Activated T-cell treated with anti-CD3 and anti-CD28 coated beads, Interleukin-2, amount 50 U/mL, for 1 hour (primary cell): ENCODE measurements around the gene PSMD2.

ENCODE experiments used
- DNase-seq: peaks from one replicate; pipeline ENCODE4 v3.0.0-alpha.2; 2020

Gene PSMD2

DNA sequence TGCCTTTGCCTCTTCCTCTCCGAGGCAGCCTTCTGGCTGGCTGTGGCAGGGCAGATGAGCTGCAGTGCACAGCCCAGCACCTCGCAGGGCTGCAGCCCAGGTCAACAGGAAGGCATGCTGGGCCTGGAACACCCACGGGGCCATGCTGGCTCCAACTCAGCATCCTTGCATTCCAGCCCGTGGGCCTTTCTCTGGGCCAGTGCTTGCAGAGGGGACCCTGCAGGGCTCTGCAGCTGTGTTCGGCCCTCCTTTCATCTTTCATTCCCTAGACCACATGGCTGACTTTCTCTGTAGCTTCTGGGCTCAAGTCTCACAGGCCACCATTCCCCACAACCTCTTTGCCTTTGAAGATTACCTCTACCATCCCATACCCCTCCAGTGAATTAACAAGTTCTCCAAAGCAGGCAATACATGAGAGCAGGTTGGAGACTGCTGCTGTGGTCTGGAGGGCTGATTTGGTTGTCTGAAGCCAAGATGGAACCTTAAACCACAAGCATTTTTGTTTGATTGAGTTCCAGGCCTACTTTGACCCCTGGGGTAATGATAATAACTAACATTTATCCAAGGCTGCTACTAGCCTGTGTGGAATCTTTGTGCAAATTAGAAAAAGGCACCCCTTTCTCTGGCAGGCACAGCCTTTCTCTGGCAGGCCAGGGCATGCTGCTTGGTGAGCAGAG, 44.3 kb downstream of the PSMD2 start:
- DNase-seq: no peak

DNA sequence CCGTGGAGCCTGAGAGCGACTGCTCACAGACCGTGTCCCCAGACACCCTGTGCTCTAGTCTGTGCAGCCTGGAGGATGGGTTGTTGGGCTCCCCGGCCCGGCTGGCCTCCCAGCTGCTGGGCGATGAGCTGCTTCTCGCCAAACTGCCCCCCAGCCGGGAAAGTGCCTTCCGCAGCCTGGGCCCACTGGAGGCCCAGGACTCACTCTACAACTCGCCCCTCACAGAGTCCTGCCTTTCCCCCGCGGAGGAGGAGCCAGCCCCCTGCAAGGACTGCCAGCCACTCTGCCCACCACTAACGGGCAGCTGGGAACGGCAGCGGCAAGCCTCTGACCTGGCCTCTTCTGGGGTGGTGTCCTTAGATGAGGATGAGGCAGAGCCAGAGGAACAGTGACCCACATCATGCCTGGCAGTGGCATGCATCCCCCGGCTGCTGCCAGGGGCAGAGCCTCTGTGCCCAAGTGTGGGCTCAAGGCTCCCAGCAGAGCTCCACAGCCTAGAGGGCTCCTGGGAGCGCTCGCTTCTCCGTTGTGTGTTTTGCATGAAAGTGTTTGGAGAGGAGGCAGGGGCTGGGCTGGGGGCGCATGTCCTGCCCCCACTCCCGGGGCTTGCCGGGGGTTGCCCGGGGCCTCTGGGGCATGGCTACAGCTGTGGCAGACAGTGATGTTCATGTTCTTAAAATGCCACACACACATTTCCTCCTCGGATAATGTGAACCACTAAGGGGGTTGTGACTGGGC, 45.7 kb downstream of the PSMD2 start:
- no peak for DNase-seq

DNA sequence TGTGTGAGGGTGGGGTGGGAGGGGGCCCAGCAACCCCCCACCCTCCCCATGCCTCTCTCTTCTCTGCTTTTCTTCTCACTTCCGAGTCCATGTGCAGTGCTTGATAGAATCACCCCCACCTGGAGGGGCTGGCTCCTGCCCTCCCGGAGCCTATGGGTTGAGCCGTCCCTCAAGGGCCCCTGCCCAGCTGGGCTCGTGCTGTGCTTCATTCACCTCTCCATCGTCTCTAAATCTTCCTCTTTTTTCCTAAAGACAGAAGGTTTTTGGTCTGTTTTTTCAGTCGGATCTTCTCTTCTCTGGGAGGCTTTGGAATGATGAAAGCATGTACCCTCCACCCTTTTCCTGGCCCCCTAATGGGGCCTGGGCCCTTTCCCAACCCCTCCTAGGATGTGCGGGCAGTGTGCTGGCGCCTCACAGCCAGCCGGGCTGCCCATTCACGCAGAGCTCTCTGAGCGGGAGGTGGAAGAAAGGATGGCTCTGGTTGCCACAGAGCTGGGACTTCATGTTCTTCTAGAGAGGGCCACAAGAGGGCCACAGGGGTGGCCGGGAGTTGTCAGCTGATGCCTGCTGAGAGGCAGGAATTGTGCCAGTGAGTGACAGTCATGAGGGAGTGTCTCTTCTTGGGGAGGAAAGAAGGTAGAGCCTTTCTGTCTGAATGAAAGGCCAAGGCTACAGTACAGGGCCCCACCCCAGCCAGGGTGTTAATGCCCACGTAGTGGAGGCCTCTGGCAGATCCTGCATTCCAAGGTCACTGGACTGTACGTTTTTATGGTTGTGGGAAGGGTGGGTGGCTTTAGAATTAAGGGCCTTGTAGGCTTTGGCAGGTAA, 46.5 kb downstream of the PSMD2 start:
- no peak for DNase-seq

GRCh38 chr3:184346480-184347190, 47.6 kb downstream of the PSMD2 start:
- DNase-seq: no peak

DNA sequence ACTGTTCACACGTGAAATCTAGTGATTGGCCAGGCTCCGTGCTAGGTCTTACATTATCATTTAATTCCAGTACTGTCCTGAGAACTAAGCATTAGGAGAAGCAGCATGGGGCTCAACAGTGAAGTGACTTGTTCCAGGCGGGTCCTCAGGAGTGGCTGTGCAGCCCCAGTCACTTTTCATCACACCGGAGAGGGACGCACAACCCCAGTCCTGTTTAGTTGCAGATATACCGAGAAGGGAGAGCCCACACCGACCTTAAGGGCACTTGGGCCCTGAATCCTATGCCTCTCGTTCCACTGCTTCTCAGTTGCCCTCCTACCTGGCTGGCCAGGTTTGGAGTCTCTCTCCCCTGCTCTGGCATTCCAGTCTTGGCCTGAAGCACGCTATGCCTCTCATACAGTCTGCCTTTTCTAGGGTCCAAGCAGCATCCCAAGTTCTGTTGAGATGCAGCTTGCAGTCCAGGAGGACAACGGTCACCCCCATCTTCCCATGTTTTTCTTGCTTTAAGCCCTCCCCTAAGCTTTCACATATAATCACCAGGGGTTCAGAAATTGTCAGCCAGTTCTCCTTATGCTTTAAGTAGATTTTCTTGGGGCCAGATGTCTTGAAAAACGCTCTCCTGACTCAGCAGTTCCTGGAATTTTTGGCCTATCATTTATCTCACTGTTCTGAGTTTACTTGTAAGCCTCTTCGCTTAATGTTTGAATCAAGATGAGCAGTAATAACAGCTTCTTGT, 48.4 kb downstream of the PSMD2 start:
- DNase-seq: no peak

DNA sequence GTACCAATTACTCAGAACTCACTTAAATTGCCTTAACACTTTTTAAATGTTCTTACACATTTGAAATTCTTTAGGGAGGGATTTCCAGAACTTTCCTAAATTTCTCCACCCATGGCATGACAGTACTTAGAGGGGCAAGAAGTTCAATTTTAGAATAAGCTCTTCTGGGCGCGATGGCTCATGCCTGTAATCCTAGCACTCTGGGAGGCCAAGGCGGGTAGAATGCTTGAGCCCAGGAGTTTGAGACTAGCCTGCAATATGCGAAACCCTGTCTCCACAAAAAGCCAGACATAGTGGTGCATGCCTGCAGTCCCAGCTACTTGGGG, 49.0 kb downstream of the PSMD2 start:
- DNase-seq: no peak

- no peak for DNase-seq
Measured at GRCh38 chr3:184349563-184350470, 50.8 kb downstream of the PSMD2 start.

DNA sequence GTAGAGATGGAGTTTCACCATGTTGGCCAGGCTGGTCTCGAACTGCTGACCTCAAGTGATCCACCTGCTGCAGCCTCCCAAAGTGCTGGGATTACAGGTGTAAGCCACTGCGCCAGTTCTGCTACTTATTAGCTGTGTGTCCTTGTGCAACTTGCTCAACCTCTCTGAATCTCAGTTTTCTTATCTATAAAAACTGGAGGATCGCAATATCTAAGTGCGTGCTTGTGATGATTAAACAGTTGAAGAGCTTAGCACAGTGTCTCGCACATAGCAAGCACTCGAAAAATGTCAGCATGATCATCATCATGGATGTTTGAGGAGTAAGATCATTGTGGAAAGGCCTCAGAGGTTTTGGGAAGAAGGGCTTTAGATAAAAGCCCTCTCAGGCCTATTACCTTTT, 51.6 kb downstream of the PSMD2 start:
- no peak for DNase-seq

DNA sequence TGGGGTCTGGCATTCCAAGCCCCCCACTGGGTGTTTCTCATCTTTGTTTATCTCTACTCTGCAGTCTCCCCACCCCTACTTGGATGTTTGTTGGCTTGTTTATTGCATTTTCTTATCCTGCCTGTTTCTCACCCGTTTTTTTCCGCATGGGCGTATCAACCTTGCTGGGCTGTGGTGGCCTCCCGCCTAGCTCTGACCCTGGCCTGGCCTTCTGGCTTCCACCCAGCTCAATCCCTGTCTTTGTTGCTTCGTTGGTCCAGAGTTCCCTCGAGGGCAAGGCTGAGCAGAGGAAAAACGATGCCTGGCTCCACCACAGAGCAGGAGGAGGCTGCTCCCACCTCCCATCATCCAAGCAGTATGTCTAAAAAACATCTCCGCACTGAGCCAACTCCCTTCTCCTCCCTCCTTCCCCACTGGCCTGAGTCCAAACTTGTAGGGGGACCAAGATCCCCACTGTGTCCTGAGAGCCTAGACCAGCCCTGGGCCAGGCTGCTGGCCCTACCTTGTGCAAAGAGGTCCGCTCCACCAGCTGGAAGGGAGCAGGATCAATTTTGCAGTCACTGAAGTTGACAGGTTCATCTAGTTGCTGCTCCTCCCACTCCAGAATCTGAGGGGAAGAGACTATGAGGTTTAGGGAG, 52.6 kb downstream of the PSMD2 start:
- no peak for DNase-seq

DNA sequence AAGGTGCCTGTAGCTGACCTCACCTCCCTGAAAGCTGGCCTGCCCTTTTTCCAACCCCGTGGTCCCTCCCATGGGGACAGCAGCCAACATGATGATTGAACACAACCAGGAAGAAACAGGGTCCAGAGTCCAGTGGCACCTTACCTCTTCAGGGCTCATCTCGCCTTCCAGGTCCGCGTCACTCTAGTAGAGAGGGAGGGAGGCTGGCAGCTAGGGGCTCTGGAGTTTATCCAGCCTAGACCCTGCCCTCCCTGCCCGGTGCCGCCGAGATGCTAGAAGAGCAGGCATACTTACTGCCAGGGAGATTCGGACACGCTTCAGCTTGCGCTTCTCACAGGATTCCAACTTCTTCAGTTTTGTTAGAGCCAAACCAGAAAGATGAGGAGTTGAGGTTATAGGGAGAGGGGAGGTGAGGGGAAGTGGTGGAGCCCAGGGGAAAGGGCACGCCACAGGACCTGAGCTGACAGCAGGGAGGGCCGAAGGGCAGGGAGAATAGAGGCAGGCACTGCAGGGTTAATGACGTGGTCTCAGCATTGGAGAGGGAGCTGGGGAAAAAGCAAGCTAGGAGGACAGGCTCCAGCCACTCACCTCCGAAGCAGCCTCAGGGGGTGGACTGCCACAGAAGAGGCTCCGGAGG, 53.2 kb downstream of the PSMD2 start:
- DNase-seq: no peak

DNA sequence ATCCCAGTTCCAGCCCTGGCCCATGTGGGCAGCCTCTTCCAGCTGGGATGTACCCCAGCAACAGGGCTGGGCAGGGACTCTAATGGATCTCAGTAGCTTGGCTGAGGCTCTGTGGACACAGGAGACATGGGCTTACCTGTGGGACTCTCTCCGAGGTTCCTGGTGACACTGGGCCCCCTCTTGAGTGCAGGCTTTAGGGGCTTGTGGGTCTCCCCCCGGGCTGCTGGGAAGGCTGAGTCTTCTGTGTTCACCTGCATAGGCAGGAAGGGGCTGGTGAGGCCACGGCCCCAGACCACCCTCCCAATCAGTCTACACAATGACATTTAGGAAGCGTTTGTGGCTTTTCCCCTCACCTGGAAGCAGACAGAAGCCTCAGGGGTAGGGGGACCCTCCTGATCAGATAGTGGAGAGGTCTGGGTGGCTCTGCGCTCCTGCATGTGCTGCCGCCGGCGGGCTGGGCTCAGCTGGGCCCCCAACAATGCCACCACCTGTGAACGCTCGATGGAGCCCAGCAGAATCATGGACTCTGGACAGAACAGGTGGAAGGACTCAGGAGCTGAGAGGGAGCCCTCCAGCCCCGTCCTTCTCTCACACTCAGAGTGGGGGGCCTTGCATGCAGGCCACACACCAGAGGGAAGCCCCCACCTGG, 54.0 kb downstream of the PSMD2 start:
- no peak for DNase-seq

DNA sequence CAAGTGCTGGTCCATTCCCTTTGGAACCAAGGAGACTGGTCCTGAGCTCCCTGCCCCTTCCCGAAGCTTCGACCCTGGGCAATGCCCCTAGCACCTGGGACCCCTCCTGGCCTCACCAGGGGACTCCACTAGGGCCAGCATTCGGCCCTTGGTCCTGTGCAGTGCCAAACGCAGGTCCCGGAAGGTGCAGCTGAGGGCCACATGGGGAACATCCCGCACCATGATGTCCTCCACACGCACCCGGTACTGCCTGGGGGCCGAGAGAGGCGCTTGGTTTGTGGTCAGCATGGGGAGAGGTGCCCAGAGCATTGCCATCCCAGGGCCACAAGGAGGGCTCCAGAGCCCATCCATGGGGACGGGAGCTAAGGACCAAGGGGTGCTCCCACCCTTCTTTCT, 54.5 kb downstream of the PSMD2 start:
- no peak for DNase-seq

- DNase-seq: peak; percentile 72
Measured at GRCh38 chr3:184354121-184354728, 55.2 kb downstream of the PSMD2 start.

DNA sequence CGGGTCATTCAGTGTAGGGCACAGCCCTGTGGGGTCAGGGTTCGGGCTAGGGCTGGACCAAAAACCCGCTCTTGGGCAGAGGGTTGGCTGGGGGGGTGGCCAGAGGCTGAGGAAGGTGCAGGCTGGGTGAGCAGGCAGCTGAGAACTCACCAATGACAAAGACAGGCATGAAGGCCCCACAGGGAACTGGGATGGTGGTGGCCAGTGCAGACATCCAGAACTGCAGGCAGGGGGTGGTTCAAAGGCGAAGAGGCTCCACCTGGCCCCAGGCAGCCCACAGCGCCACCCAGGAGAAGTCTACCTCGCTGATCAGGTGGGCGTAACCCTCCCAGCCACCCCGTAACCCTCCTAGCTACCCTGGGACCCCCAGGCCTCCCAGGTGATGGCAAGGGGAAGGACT, 55.7 kb downstream of the PSMD2 start:
- no peak for DNase-seq

GRCh38 chr3:184355261-184356040, 56.4 kb downstream of the PSMD2 start:
- no peak for DNase-seq

GRCh38 chr3:184357248-184358123, 58.4 kb downstream of the PSMD2 start:
- no peak for DNase-seq

- DNase-seq: no peak
Measured at GRCh38 chr3:184358124-184358767, 59.2 kb downstream of the PSMD2 start.
